HG03103 (cell line): ENCODE measurements around the gene AKAP17A.
"Not testable (repeated sequence)": the region's sequence is repeated elsewhere in the genome, so short reads cannot be mapped to it uniquely, and the experiment has no call there.

Experiments
- ATAC-seq: cut with Tn5 transposase; IDR thresholded peaks from one replicate; pipeline ENCODE4 v1.9.1; 2021; ENCODE audit warnings: low read depth; ENCODE audit not compliant: unreplicated experiment

The AKAP17A gene

GRCh38 chrX:1601768-1602085, 10.3 kb downstream of the AKAP17A start:
- no peak for ATAC-seq

GRCh38 chrX:1602299-1602698, 10.9 kb downstream of the AKAP17A start:
- ATAC-seq = no peak

- no peak for ATAC-seq
Measured at GRCh38 chrX:1606496-1606895, 15.1 kb downstream of the AKAP17A start.

- no peak for ATAC-seq
Measured at GRCh38 chrX:1609311-1609710, 17.9 kb downstream of the AKAP17A start.

GRCh38 chrX:1609762-1610161, 18.4 kb downstream of the AKAP17A start:
- ATAC-seq = no peak

- ATAC-seq = no peak
Measured at GRCh38 chrX:1610166-1610565, 18.8 kb downstream of the AKAP17A start.

GRCh38 chrX:1610736-1611135, 19.3 kb downstream of the AKAP17A start:
- no peak for ATAC-seq

GRCh38 chrX:1612641-1613286, 21.4 kb downstream of the AKAP17A start:
- no peak for ATAC-seq

- no peak for ATAC-seq
Measured at GRCh38 chrX:1614927-1615326, 23.5 kb downstream of the AKAP17A start, which contains the start of gene ASMT. TSS of gene ASMT (plus strand) at chrX:1615059. CDS start at chrX:1615200, 141 bp downstream.

- ATAC-seq = no peak
Measured at GRCh38 chrX:1618689-1619088, 27.3 kb downstream of the AKAP17A start.

GRCh38 chrX:1623691-1624090, 32.3 kb downstream of the AKAP17A start:
- no peak for ATAC-seq

- ATAC-seq = not testable (repeated sequence)
Measured at GRCh38 chrX:1624158-1624860, 32.9 kb downstream of the AKAP17A start.

- ATAC-seq = not testable (repeated sequence)
Measured at GRCh38 chrX:1624861-1625215, 33.4 kb downstream of the AKAP17A start.

GRCh38 chrX:1629244-1629643, 37.8 kb downstream of the AKAP17A start:
- ATAC-seq = no peak

- no peak for ATAC-seq
Measured at GRCh38 chrX:1646009-1646408, 54.6 kb downstream of the AKAP17A start.

GRCh38 chrX:1649621-1650020, 58.2 kb downstream of the AKAP17A start:
- no peak for ATAC-seq
